Measurements from ENCODE around the gene RUNX1. TPM values are rescaled to one million over a fixed set of nuclear protein-coding genes. Genes with fewer than 3 reads are reported as not detected.

RUNX1 gene
- total RNA-seq, 4 donors from 2014 or later: 3.9 to 14.5 (median 5.8) TPM

GRCh38 chr21:34850166-34850690, 198.9 kb downstream of the RUNX1 start:
- peaks cover 0 to 18% (median 0%) of the 10 kb centered on the region in 3 donors for H3K4me1 ChIP-seq
- H3K4me3 ChIP-seq: no peak overlapping the region
- H3K27ac ChIP-seq: no peak overlapping the region
- no peaks in the 10 kb centered on the region for H3K36me3 ChIP-seq
- H3K27me3 ChIP-seq: no peaks in the 10 kb centered on the region
- ATAC-seq: no peak
- 47 to 84% methylated on average over 2 to 9 of the region's 11 CpGs for WGBS, 2 donors (ENCODE audit: low coverage in 1 of 2)
- H3K9me3 ChIP-seq: no peaks in the 10 kb centered on the region
- TF ChIP-seq POLR2AphosphoS5 (IDR thresholded peaks at IDR 0.05) (no peak), POLR2A (IDR thresholded peaks at IDR 0.05) (no peak), CTCF (IDR thresholded peaks at IDR 0.05) (no peak), EP300 (IDR thresholded peaks at IDR 0.05) (no peak)

GRCh38 chr21:34846601-34847112, 202.4 kb downstream of the RUNX1 start:
- Histone ChIP-seq H3K27ac (no peak overlapping the region), H3K4me1 (peaks cover 0 to 30% (median 3%) of the 10 kb centered on the region in 3 donors)
- 41 to 58% methylated on average over 5 to 7 of the region's 11 CpGs for WGBS, 2 donors (ENCODE audit: low coverage in 1 of 2)

GRCh38 chr21:34845521-34846451, 203.3 kb downstream of the RUNX1 start:
- ATAC-seq: no peak
- Histone ChIP-seq H3K27me3 (no peaks in the 10 kb centered on the region), H3K4me1 (peaks cover 0 to 30% (median 3%) of the 10 kb centered on the region in 3 donors), H3K36me3 (no peaks in the 10 kb centered on the region), H3K4me3 (no peak overlapping the region), H3K27ac (peak overlapping the region in 1 of 4 donors; percentile 4), H3K9me3 (no peaks in the 10 kb centered on the region)
- WGBS, 2 donors (ENCODE audit: low coverage in 1 of 2): 70 to 84% methylated on average over 4 to 5 of the region's 8 CpGs
- TF ChIP-seq POLR2AphosphoS5 (IDR thresholded peaks at IDR 0.05) (no peak), EP300 (IDR thresholded peaks at IDR 0.05) (no peak), POLR2A (IDR thresholded peaks at IDR 0.05) (no peak), CTCF (IDR thresholded peaks at IDR 0.05) (no peak)

More at GRCh38 chr21:34846601-34847112, 202.4 kb downstream of the RUNX1 start:
- Histone ChIP-seq H3K4me3 (no peak overlapping the region), H3K27me3 (no peaks in the 10 kb centered on the region), H3K36me3 (no peaks in the 10 kb centered on the region), H3K9me3 (no peaks in the 10 kb centered on the region)
- no peak for ATAC-seq
- TF ChIP-seq POLR2AphosphoS5 (IDR thresholded peaks at IDR 0.05) (no peak), EP300 (IDR thresholded peaks at IDR 0.05) (no peak), CTCF (IDR thresholded peaks at IDR 0.05) (no peak), POLR2A (IDR thresholded peaks at IDR 0.05) (no peak)

GRCh38 chr21:34844924-34845238, 204.2 kb downstream of the RUNX1 start:
- Histone ChIP-seq H3K9me3 (no peaks in the 10 kb centered on the region), H3K27ac (peak overlapping the region in 1 of 4 donors; percentile 4), H3K4me3 (no peak overlapping the region), H3K4me1 (peaks cover 0 to 30% (median 3%) of the 10 kb centered on the region in 3 donors), H3K27me3 (peaks cover 5% of the 10 kb centered on the region), H3K36me3 (no peaks in the 10 kb centered on the region)
- no peak for ATAC-seq
- TF ChIP-seq POLR2AphosphoS5 (IDR thresholded peaks at IDR 0.05) (no peak), CTCF (IDR thresholded peaks at IDR 0.05) (no peak), POLR2A (IDR thresholded peaks at IDR 0.05) (no peak), EP300 (IDR thresholded peaks at IDR 0.05) (no peak)
- WGBS, 2 donors (ENCODE audit: low coverage in 1 of 2): 20 to 42% methylated on average over 1 to 2 of the region's 4 CpGs
